Astrocyte (in vitro differentiated cells and primary cell): ENCODE data around the gene TPM2. TPM values are rescaled to one million over a fixed set of nuclear protein-coding genes. Genes with fewer than 3 reads are reported as not detected.

Experiments
- DNase-seq: peaks from one replicate; pipeline ENCODE4 v3.0.0-alpha.2; 2010; ENCODE audit warnings: low read depth
- FAIRE-seq: peaks from 2 replicates; lab custom pipeline; 2011; peaks lifted over from hg19 to GRCh38; lab: Jason Lieb, UNC
- H2AFZ ChIP-seq: 2 replicates; pipeline ENCODE4 v1.6.0; 2012; ENCODE audit warnings: low read depth, low read length, inconsistent platforms
- H3K27ac ChIP-seq: 2 replicates; pipeline ENCODE4 v1.5.1; 2011; ENCODE audit warnings: low read depth, low read length, inconsistent platforms
- H3K27me3 ChIP-seq: 2 replicates; pipeline ENCODE4 v1.6.0; 2011; ENCODE audit warnings: low read length, inconsistent platforms; ENCODE audit not compliant: insufficient read depth
- H3K36me3 ChIP-seq: 2 replicates; pipeline ENCODE4 v1.5.1; 2011; ENCODE audit warnings: low read length, inconsistent platforms; ENCODE audit not compliant: insufficient read depth
- H3K4me1 ChIP-seq: 2 replicates; pipeline ENCODE4 v1.5.1; 2011; ENCODE audit warnings: low read length, inconsistent platforms; ENCODE audit not compliant: insufficient read depth
- H3K4me2 ChIP-seq: 2 replicates; pipeline ENCODE4 v1.6.0; 2012; ENCODE audit warnings: low read length, inconsistent platforms
- H3K4me3 ChIP-seq: 2 replicates; pipeline ENCODE4 v1.5.1; 2011; ENCODE audit warnings: low read depth, mild to moderate bottlenecking, low read length, inconsistent platforms; ENCODE audit not compliant: insufficient read depth
- H3K79me2 ChIP-seq: 2 replicates; pipeline ENCODE4 v1.6.0; 2012; ENCODE audit warnings: mild to moderate bottlenecking, low read length, inconsistent platforms; ENCODE audit not compliant: insufficient read depth
- H3K9ac ChIP-seq: 2 replicates; pipeline ENCODE4 v1.6.0; 2012; ENCODE audit warnings: mild to moderate bottlenecking, low read length, inconsistent platforms
- H3K9me3 ChIP-seq: 2 replicates; pipeline ENCODE4 v1.5.1; 2012; ENCODE audit warnings: low read depth, mild to moderate bottlenecking, low read length, inconsistent platforms; ENCODE audit not compliant: insufficient read depth
- H4K20me1 ChIP-seq: 2 replicates; pipeline ENCODE4 v1.6.0; 2012; ENCODE audit warnings: low read length, inconsistent platforms; ENCODE audit not compliant: insufficient read depth
- H3K27ac Mint-ChIP-seq: one replicate; pipeline ENCODE4 v1.8.0; 2021; ENCODE audit warnings: mild to moderate bottlenecking, mixed read lengths; ENCODE audit not compliant: unreplicated experiment
- H3K27me3 Mint-ChIP-seq: one replicate; pipeline ENCODE4 v1.8.0; 2021; ENCODE audit warnings: low read depth, mixed read lengths; ENCODE audit not compliant: unreplicated experiment
- H3K36me3 Mint-ChIP-seq: one replicate; pipeline ENCODE4 v1.8.0; 2021; ENCODE audit warnings: low read depth, mixed read lengths; ENCODE audit not compliant: unreplicated experiment
- H3K4me1 Mint-ChIP-seq: one replicate; pipeline ENCODE4 v1.8.0; 2021; ENCODE audit warnings: low read depth, mixed read lengths; ENCODE audit not compliant: unreplicated experiment
- H3K4me3 Mint-ChIP-seq: one replicate; pipeline ENCODE4 v1.8.0; 2021; ENCODE audit warnings: mild to moderate bottlenecking, moderate library complexity, mixed read lengths; ENCODE audit not compliant: unreplicated experiment
- H3K9me3 Mint-ChIP-seq: one replicate; pipeline ENCODE4 v1.8.0; 2021; ENCODE audit warnings: mild to moderate bottlenecking, mixed read lengths; ENCODE audit not compliant: unreplicated experiment
- EZH2 ChIP-seq: IDR thresholded peaks from 2 replicates; pipeline ENCODE4 v1.6.1; 2012; ENCODE audit warnings: mild to moderate bottlenecking, low read length, inconsistent platforms; ENCODE audit not compliant: insufficient read depth
- total RNA-seq: library from RNA; stranded (reverse); gene quantifications from 2 replicates; pipeline ENCODE4 v1.2.1, GENCODE V29; 2021
- TF ChIP-seq, protein P1 (sequence below): IDR thresholded peaks from 2 replicates; pipeline ENCODE4 v1.5.1; 2011; ENCODE audit warnings: low read depth, mild to moderate bottlenecking, inconsistent platforms, low read length, moderate library complexity; ENCODE audit not compliant: insufficient read depth

Gene TPM2
- total RNA-seq, 1 donor from 2014 or later = 2,001 TPM

GRCh38 chr9:35666045-35666444 is 23.7 kb downstream of the TPM2 start:
- Histone ChIP-seq H3K79me2 (no peaks in the 10 kb centered on the region), H4K20me1 (no peaks in the 10 kb centered on the region), H3K9ac (no peak overlapping the region), H3K4me2 (no peak overlapping the region), H3K36me3 (peaks cover 4% of the 10 kb centered on the region), H2AFZ (no peak overlapping the region), H3K4me1 (peaks cover 21% of the 10 kb centered on the region), H3K9me3 (no peaks in the 10 kb centered on the region), H3K4me3 (no peak overlapping the region), H3K27ac (no peak overlapping the region), H3K27me3 (no peaks in the 10 kb centered on the region)
- Mint-ChIP-seq H3K27me3 (peaks cover 2% of the 10 kb centered on the region), H3K4me3 (peak overlapping the region; percentile 80), H3K27ac (no peak overlapping the region), H3K4me1 (peaks cover 10% of the 10 kb centered on the region), H3K36me3 (peaks cover 1% of the 10 kb centered on the region), H3K9me3 (no peaks in the 10 kb centered on the region)
- peak; percentile 16 for DNase-seq
- no peak for FAIRE-seq
- TF ChIP-seq EZH2 = no peak
- TF ChIP-seq, protein P1, sequence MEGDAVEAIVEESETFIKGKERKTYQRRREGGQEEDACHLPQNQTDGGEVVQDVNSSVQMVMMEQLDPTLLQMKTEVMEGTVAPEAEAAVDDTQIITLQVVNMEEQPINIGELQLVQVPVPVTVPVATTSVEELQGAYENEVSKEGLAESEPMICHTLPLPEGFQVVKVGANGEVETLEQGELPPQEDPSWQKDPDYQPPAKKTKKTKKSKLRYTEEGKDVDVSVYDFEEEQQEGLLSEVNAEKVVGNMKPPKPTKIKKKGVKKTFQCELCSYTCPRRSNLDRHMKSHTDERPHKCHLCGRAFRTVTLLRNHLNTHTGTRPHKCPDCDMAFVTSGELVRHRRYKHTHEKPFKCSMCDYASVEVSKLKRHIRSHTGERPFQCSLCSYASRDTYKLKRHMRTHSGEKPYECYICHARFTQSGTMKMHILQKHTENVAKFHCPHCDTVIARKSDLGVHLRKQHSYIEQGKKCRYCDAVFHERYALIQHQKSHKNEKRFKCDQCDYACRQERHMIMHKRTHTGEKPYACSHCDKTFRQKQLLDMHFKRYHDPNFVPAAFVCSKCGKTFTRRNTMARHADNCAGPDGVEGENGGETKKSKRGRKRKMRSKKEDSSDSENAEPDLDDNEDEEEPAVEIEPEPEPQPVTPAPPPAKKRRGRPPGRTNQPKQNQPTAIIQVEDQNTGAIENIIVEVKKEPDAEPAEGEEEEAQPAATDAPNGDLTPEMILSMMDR = no peak

DNA sequence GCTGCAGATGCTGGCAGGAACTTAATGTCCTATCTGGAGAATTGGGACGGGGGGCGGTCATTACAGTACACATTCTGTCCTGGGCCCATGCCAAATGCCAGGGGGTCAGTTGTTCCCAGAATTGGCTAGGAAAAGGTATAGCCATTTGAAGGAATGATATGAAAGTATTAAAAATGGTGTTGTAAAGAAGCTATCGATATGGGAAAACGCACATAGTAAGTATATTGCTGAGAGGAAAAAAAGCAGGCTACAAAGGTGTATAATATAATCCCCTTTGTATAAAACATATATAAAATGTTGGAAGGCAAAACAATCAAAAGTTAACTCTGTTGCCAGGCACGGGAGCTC is 24.3 kb downstream of the TPM2 start:
- H3K27me3 Mint-ChIP-seq = peaks cover 2% of the 10 kb centered on the region
- no peaks in the 10 kb centered on the region for H3K9me3 Mint-ChIP-seq
- peaks cover 1% of the 10 kb centered on the region for H3K36me3 Mint-ChIP-seq
- peaks cover 15% of the 10 kb centered on the region for H3K4me1 Mint-ChIP-seq
- Histone ChIP-seq H3K36me3 (peaks cover 6% of the 10 kb centered on the region), H3K9ac (peak overlapping the region; percentile 66), H3K79me2 (no peaks in the 10 kb centered on the region), H4K20me1 (no peaks in the 10 kb centered on the region), H3K4me2 (peak overlapping the region; percentile 93), H3K4me3 (peak overlapping the region; percentile 58), H3K27me3 (no peaks in the 10 kb centered on the region), H2AFZ (peak overlapping the region; percentile 88), H3K4me1 (peaks cover 21% of the 10 kb centered on the region), H3K27ac (no peak overlapping the region), H3K9me3 (no peaks in the 10 kb centered on the region)
- TF ChIP-seq, protein P1 = no peak
- TF ChIP-seq EZH2 = no peak
- H3K27ac Mint-ChIP-seq = no peak overlapping the region
- FAIRE-seq (no peak), DNase-seq (no peak)
- peak overlapping the region; percentile 80 for H3K4me3 Mint-ChIP-seq
